GM23338 (cell line): ENCODE data around the gene CAMTA1. TPM values are rescaled to one million over a fixed set of nuclear protein-coding genes. Genes with fewer than 3 reads are reported as not detected.

ENCODE experiments used
- ATAC-seq: fragments of 200-7000 bp; cut with Tn5 transposase; 3 replicates; pipeline ENCODE4 v1.9.1; 2020
- DNase-seq: peaks from one replicate; pipeline ENCODE4 v3.0.0-alpha.2; 2015; ENCODE audit warnings: low spot score
- H2AFZ ChIP-seq: fragments of 200-600 bp; sonication (generic); 2 replicates; pipeline ENCODE4 v1.8.0; 2016; ENCODE audit warnings: antibody characterized with exemption, mild to moderate bottlenecking, moderate library complexity
- H3F3A ChIP-seq: fragments of 200-600 bp; sonication (generic); replicated peaks from 2 replicates; pipeline ENCODE4 v1.8.0; 2017; ENCODE audit warnings: antibody characterized with exemption, mixed run types, low read depth
- H3K27ac ChIP-seq: fragments of 200-600 bp; sonication (generic); 2 replicates; pipeline ENCODE4 v1.6.1; 2016; ENCODE audit warnings: low read depth
- H3K27me3 ChIP-seq: fragments of 200-600 bp; sonication (generic); 2 replicates; pipeline ENCODE4 v1.8.0; 2016; ENCODE audit warnings: mild to moderate bottlenecking, mixed run types, moderate library complexity; ENCODE audit not compliant: insufficient read depth
- H3K36me3 ChIP-seq: fragments of 200-600 bp; sonication (generic); 2 replicates; pipeline ENCODE4 v1.8.0; 2016; ENCODE audit warnings: mild to moderate bottlenecking; ENCODE audit not compliant: insufficient read depth
- H3K4me1 ChIP-seq: fragments of 200-600 bp; sonication (generic); 2 replicates; pipeline ENCODE4 v1.8.0; 2016; ENCODE audit warnings: mild to moderate bottlenecking, moderate library complexity; ENCODE audit not compliant: insufficient read depth
- H3K4me2 ChIP-seq: fragments of 200-600 bp; sonication (generic); 2 replicates; pipeline ENCODE4 v1.7.1; 2017; ENCODE audit warnings: mixed run types
- H3K4me3 ChIP-seq: fragments of 200-600 bp; sonication (generic); 2 replicates; pipeline ENCODE4 v1.6.1; 2016; ENCODE audit warnings: mixed run types
- H3K79me2 ChIP-seq: fragments of 200-600 bp; sonication (generic); replicated peaks from 2 replicates; pipeline ENCODE4 v1.8.0; 2017; ENCODE audit warnings: mild to moderate bottlenecking; ENCODE audit not compliant: insufficient read depth
- H3K9me2 ChIP-seq: fragments of 200-600 bp; sonication (generic); 2 replicates; pipeline ENCODE4 v1.8.0; 2017; ENCODE audit not compliant: insufficient read depth
- H4K20me1 ChIP-seq: fragments of 200-600 bp; sonication (generic); replicated peaks from 2 replicates; pipeline ENCODE4 v1.8.0; 2017; ENCODE audit warnings: mild to moderate bottlenecking; ENCODE audit not compliant: insufficient read depth
- H3K27ac Mint-ChIP-seq: 2 replicates; pipeline ENCODE4 v1.8.0; 2020; ENCODE audit warnings: inconsistent platforms, mild to moderate bottlenecking, moderate library complexity, mixed read lengths
- H3K27me3 Mint-ChIP-seq: 3 replicates; pipeline ENCODE4 v1.8.0; 2022; ENCODE audit warnings: low read depth, mild to moderate bottlenecking, moderate library complexity, mixed read lengths, inconsistent platforms; ENCODE audit not compliant: insufficient read depth, poor library complexity
- H3K36me3 Mint-ChIP-seq: 3 replicates; pipeline ENCODE4 v1.8.0; 2021; ENCODE audit warnings: low read depth, mild to moderate bottlenecking, inconsistent platforms, moderate library complexity, mixed read lengths
- H3K4me1 Mint-ChIP-seq: 3 replicates; pipeline ENCODE4 v1.8.0; 2020; ENCODE audit warnings: mild to moderate bottlenecking, inconsistent platforms, mixed read lengths
- H3K4me3 Mint-ChIP-seq: 3 replicates; pipeline ENCODE4 v1.8.0; 2021; ENCODE audit warnings: moderate library complexity, mild to moderate bottlenecking, inconsistent platforms, mixed read lengths
- H3K9me3 Mint-ChIP-seq: 3 replicates; pipeline ENCODE4 v1.8.0; 2020; ENCODE audit warnings: moderate library complexity, mild to moderate bottlenecking, inconsistent platforms, mixed read lengths
- CREB1 ChIP-seq: fragments of 250-450 bp; sonication (Bioruptor Pico); IDR thresholded peaks from 2 replicates; pipeline ENCODE4 v1.5.0; 2020; ENCODE audit warnings: low read depth, mild to moderate bottlenecking, moderate library complexity
- EZH2 ChIP-seq: fragments of 200-600 bp; sonication (generic); IDR thresholded peaks from one replicate; pipeline ENCODE4 v1.8.0; 2017; ENCODE audit warnings: antibody characterized with exemption, mild to moderate bottlenecking, low read depth; ENCODE audit not compliant: unreplicated experiment
- EZH2phosphoT487 ChIP-seq: fragments of 200-600 bp; sonication (generic); IDR thresholded peaks from one replicate; pipeline ENCODE4 v1.8.1; 2018; ENCODE audit warnings: antibody characterized with exemption; ENCODE audit not compliant: unreplicated experiment
- JUNB ChIP-seq: IDR thresholded peaks from one replicate; pipeline ENCODE4 v1.6.1; 2016; ENCODE audit warnings: antibody characterized with exemption; ENCODE audit not compliant: unreplicated experiment
- NANOG ChIP-seq: IDR thresholded peaks from 2 replicates; pipeline ENCODE4 v1.6.1; 2016; ENCODE audit warnings: antibody characterized with exemption, borderline replicate concordance
- POLR2AphosphoS5 ChIP-seq: IDR thresholded peaks from 2 replicates; pipeline ENCODE4 v1.6.1; 2016; ENCODE audit warnings: antibody characterized with exemption, low read depth
- STAT1 ChIP-seq: IDR thresholded peaks from one replicate; pipeline ENCODE4 v1.6.1; 2016; ENCODE audit warnings: antibody characterized with exemption; ENCODE audit not compliant: unreplicated experiment
- ZNF114 ChIP-seq: fragments of 250-450 bp; sonication (Bioruptor Pico); IDR thresholded peaks from 2 replicates; pipeline ENCODE4 v1.5.0; 2020; ENCODE audit warnings: mild to moderate bottlenecking, moderate library complexity
- ZNF331 ChIP-seq: fragments of 250-450 bp; sonication (Bioruptor Pico); IDR thresholded peaks from 2 replicates; pipeline ENCODE4 v1.5.0; 2020; ENCODE audit warnings: low read depth, mild to moderate bottlenecking, moderate library complexity
- polyA plus RNA-seq: library from polyadenylated mRNA; unstranded; fragments of >200 nt; fragmentation: Nextera tagmentation; extraction: Ambion mirVana; gene quantifications from 2 replicates; pipeline ENCODE4 v1.2.1, GENCODE V29; 2016
- total RNA-seq: library from RNA; depleted of rRNA; stranded (reverse); fragments of >200 nt; shearing (Covaris generic); gene quantifications from 2 replicates; pipeline ENCODE4 v1.2.3, GENCODE V29; 2014
- TF ChIP-seq, protein P1 (sequence below): IDR thresholded peaks from 2 replicates; pipeline ENCODE4 v1.6.1; 2016; ENCODE audit warnings: antibody characterized with exemption
- TF ChIP-seq, protein P2 (sequence below): fragments of 250-450 bp; sonication (Bioruptor Pico); IDR thresholded peaks from 2 replicates; pipeline ENCODE4 v1.5.0; 2020; ENCODE audit warnings: mild to moderate bottlenecking, moderate library complexity
- TF ChIP-seq, protein P3 (sequence below): IDR thresholded peaks from one replicate; pipeline ENCODE4 v1.6.1; 2018; ENCODE audit warnings: antibody characterized with exemption; ENCODE audit not compliant: unreplicated experiment
- TF ChIP-seq, protein P4 (sequence below), 2 experiments: fragments of 200-600 bp in 1 of 2; sonication (generic) in 1 of 2; conservative IDR thresholded peaks; 2 replicates each; pipeline versions ENCODE4 v1.5.1 to v1.6.1; 2016 to 2017; ENCODE audit warnings: antibody characterized with exemption in 2 of 2, low read depth in 2 of 2, mild to moderate bottlenecking in 2 of 2, moderate library complexity in 1 of 2

The CAMTA1 gene
- total and polyA plus RNA-seq, 2 experiments from 2014 or later = 115 to 519 TPM

DNA sequence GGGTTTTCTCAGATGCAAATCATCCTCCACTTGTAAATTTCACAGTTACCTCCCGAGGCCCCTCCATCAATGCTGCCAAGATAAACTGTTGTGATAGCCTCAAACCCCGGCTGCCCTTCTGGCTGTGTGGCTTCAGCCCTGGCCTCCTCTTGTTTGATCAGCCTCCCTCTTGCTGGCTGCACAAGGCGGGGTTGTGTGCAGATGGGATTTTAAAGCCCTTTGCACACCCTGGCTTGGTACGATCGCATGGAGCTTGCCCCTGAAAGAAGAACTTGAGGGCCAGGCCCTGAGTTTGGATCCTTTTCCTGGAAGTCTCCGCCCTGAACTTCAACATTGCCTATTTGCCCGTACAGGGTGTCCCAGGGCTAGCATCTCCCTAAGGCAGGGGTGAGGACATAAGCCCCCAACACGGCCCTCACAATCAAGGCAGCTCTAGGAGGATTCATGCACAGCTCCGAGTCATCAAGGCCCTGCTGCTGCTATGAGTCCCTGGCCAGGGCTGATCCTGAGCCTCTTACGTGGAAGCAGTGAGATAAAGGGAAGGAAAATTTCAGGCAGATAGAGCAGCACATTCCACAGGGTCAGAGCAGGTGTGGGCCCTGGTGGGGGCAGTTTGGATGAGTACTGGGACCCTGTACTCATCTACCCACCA is 804.6 kb downstream of the CAMTA1 start:
- no peak for ATAC-seq
- no peaks in the 10 kb centered on the region for H3F3A ChIP-seq
- H3K36me3 Mint-ChIP-seq = no peaks in the 10 kb centered on the region

More for the DNA sequence above, 804.6 kb downstream of the CAMTA1 start:
- TF ChIP-seq, protein P1, sequence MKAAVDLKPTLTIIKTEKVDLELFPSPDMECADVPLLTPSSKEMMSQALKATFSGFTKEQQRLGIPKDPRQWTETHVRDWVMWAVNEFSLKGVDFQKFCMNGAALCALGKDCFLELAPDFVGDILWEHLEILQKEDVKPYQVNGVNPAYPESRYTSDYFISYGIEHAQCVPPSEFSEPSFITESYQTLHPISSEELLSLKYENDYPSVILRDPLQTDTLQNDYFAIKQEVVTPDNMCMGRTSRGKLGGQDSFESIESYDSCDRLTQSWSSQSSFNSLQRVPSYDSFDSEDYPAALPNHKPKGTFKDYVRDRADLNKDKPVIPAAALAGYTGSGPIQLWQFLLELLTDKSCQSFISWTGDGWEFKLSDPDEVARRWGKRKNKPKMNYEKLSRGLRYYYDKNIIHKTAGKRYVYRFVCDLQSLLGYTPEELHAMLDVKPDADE = no peak
- TF ChIP-seq, protein P2, sequence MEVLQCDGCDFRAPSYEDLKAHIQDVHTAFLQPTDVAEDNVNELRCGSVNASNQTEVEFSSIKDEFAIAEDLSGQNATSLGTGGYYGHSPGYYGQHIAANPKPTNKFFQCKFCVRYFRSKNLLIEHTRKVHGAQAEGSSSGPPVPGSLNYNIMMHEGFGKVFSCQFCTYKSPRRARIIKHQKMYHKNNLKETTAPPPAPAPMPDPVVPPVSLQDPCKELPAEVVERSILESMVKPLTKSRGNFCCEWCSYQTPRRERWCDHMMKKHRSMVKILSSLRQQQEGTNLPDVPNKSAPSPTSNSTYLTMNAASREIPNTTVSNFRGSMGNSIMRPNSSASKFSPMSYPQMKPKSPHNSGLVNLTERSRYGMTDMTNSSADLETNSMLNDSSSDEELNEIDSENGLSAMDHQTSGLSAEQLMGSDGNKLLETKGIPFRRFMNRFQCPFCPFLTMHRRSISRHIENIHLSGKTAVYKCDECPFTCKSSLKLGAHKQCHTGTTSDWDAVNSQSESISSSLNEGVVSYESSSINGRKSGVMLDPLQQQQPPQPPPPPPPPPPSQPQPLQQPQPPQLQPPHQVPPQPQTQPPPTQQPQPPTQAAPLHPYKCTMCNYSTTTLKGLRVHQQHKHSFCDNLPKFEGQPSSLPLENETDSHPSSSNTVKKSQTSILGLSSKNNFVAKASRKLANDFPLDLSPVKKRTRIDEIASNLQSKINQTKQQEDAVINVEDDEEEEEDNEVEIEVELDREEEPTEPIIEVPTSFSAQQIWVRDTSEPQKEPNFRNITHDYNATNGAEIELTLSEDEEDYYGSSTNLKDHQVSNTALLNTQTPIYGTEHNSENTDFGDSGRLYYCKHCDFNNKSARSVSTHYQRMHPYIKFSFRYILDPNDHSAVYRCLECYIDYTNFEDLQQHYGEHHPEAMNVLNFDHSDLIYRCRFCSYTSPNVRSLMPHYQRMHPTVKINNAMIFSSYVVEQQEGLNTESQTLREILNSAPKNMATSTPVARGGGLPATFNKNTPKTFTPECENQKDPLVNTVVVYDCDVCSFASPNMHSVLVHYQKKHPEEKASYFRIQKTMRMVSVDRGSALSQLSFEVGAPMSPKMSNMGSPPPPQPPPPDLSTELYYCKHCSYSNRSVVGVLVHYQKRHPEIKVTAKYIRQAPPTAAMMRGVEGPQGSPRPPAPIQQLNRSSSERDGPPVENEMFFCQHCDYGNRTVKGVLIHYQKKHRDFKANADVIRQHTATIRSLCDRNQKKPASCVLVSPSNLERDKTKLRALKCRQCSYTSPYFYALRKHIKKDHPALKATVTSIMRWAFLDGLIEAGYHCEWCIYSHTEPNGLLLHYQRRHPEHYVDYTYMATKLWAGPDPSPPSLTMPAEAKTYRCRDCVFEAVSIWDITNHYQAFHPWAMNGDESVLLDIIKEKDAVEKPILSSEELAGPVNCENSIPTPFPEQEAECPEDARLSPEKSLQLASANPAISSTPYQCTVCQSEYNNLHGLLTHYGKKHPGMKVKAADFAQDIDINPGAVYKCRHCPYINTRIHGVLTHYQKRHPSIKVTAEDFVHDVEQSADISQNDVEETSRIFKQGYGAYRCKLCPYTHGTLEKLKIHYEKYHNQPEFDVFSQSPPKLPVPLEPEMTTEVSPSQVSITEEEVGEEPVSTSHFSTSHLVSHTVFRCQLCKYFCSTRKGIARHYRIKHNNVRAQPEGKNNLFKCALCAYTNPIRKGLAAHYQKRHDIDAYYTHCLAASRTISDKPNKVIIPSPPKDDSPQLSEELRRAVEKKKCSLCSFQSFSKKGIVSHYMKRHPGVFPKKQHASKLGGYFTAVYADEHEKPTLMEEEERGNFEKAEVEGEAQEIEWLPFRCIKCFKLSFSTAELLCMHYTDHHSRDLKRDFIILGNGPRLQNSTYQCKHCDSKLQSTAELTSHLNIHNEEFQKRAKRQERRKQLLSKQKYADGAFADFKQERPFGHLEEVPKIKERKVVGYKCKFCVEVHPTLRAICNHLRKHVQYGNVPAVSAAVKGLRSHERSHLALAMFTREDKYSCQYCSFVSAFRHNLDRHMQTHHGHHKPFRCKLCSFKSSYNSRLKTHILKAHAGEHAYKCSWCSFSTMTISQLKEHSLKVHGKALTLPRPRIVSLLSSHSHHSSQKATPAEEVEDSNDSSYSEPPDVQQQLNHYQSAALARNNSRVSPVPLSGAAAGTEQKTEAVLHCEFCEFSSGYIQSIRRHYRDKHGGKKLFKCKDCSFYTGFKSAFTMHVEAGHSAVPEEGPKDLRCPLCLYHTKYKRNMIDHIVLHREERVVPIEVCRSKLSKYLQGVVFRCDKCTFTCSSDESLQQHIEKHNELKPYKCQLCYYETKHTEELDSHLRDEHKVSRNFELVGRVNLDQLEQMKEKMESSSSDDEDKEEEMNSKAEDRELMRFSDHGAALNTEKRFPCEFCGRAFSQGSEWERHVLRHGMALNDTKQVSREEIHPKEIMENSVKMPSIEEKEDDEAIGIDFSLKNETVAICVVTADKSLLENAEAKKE (CRISPR knock-in tag) = no peak
- TF ChIP-seq ZNF114 (CRISPR knock-in tag) (no peak), EZH2 (no peak), CREB1 (CRISPR knock-in tag) (no peak), NANOG (no peak), POLR2AphosphoS5 (no peak), EZH2phosphoT487 (no peak), ZNF331 (no peak), JUNB (no peak), STAT1 (no peak)
- TF ChIP-seq, protein P3, sequence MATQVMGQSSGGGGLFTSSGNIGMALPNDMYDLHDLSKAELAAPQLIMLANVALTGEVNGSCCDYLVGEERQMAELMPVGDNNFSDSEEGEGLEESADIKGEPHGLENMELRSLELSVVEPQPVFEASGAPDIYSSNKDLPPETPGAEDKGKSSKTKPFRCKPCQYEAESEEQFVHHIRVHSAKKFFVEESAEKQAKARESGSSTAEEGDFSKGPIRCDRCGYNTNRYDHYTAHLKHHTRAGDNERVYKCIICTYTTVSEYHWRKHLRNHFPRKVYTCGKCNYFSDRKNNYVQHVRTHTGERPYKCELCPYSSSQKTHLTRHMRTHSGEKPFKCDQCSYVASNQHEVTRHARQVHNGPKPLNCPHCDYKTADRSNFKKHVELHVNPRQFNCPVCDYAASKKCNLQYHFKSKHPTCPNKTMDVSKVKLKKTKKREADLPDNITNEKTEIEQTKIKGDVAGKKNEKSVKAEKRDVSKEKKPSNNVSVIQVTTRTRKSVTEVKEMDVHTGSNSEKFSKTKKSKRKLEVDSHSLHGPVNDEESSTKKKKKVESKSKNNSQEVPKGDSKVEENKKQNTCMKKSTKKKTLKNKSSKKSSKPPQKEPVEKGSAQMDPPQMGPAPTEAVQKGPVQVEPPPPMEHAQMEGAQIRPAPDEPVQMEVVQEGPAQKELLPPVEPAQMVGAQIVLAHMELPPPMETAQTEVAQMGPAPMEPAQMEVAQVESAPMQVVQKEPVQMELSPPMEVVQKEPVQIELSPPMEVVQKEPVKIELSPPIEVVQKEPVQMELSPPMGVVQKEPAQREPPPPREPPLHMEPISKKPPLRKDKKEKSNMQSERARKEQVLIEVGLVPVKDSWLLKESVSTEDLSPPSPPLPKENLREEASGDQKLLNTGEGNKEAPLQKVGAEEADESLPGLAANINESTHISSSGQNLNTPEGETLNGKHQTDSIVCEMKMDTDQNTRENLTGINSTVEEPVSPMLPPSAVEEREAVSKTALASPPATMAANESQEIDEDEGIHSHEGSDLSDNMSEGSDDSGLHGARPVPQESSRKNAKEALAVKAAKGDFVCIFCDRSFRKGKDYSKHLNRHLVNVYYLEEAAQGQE = no peak
- TF ChIP-seq, protein P4, sequence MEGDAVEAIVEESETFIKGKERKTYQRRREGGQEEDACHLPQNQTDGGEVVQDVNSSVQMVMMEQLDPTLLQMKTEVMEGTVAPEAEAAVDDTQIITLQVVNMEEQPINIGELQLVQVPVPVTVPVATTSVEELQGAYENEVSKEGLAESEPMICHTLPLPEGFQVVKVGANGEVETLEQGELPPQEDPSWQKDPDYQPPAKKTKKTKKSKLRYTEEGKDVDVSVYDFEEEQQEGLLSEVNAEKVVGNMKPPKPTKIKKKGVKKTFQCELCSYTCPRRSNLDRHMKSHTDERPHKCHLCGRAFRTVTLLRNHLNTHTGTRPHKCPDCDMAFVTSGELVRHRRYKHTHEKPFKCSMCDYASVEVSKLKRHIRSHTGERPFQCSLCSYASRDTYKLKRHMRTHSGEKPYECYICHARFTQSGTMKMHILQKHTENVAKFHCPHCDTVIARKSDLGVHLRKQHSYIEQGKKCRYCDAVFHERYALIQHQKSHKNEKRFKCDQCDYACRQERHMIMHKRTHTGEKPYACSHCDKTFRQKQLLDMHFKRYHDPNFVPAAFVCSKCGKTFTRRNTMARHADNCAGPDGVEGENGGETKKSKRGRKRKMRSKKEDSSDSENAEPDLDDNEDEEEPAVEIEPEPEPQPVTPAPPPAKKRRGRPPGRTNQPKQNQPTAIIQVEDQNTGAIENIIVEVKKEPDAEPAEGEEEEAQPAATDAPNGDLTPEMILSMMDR (conservative IDR thresholded peaks at IDR 0.05; ENCODE audit: low read depth in 2 of 2) = no peak
- H3K4me3 ChIP-seq = no peak overlapping the region
- no peak overlapping the region for H3K4me2 ChIP-seq
- H3K27ac ChIP-seq = no peak overlapping the region
- H3K27me3 ChIP-seq = no peaks in the 10 kb centered on the region
- no peaks in the 10 kb centered on the region for H3K79me2 ChIP-seq
- H3K36me3 ChIP-seq = no peaks in the 10 kb centered on the region
- H3K9me2 ChIP-seq = no peaks in the 10 kb centered on the region
- no peaks in the 10 kb centered on the region for H3K4me1 ChIP-seq
- peaks cover 11% of the 10 kb centered on the region for H3K27me3 Mint-ChIP-seq
- H3K9me3 Mint-ChIP-seq = no peaks in the 10 kb centered on the region
- H4K20me1 ChIP-seq = no peaks in the 10 kb centered on the region
- H3K4me1 Mint-ChIP-seq = peaks cover 10% of the 10 kb centered on the region; the same call in 1 of the 3 replicates
- H3K27ac Mint-ChIP-seq = no peak overlapping the region
- DNase-seq = no peak
- H2AFZ ChIP-seq = no peak overlapping the region
- H3K4me3 Mint-ChIP-seq = no peak overlapping the region
